ENCODE measurements around the gene IL4. TPM values are rescaled to one million over a fixed set of nuclear protein-coding genes. Genes with fewer than 3 reads are reported as not detected.
"Not testable (repeated sequence)": the region's sequence is repeated elsewhere in the genome, so short reads cannot be mapped to it uniquely, and the experiment has no call there.

The IL4 gene
- total RNA-seq, 4 donors from 2014 or later: not detected

- TF ChIP-seq CTCF (IDR thresholded peaks at IDR 0.05): no peak
- DNase-seq (ENCODE audit: low spot score) (no peak), ATAC-seq (ENCODE audit: low FRiP score) (no peak)
These were observed 14.2 kb downstream of the IL4 start for GRCh38 chr5:132687995-132688394.

GRCh38 chr5:132688536-132689339, 14.9 kb downstream of the IL4 start:
- ATAC-seq (ENCODE audit: low FRiP score) (no peak), DNase-seq (ENCODE audit: low spot score) (no peak)
- no peak for TF ChIP-seq CTCF (IDR thresholded peaks at IDR 0.05)

- DNase-seq (ENCODE audit: low spot score) (no peak), ATAC-seq (ENCODE audit: low FRiP score) (no peak)
- no peak for TF ChIP-seq CTCF (IDR thresholded peaks at IDR 0.05)
These were observed 15.7 kb downstream of the IL4 start for GRCh38 chr5:132689513-132689912.

- DNase-seq (ENCODE audit: low spot score) (no peak), ATAC-seq (ENCODE audit: low FRiP score) (no peak)
- TF ChIP-seq CTCF (IDR thresholded peaks at IDR 0.05): no peak
These were observed 16.4 kb downstream of the IL4 start for GRCh38 chr5:132690156-132690555.

GRCh38 chr5:132691755-132692631, 18.2 kb downstream of the IL4 start:
- DNase-seq (ENCODE audit: low spot score); ATAC-seq (ENCODE audit: low FRiP score): not testable (repeated sequence)

GRCh38 chr5:132692632-132692967, 18.8 kb downstream of the IL4 start:
- TF ChIP-seq CTCF (IDR thresholded peaks at IDR 0.05): no peak
- DNase-seq (ENCODE audit: low spot score) (no peak), ATAC-seq (ENCODE audit: low FRiP score) (no peak)

- ATAC-seq (ENCODE audit: low FRiP score): no peak
- no peak for TF ChIP-seq CTCF (IDR thresholded peaks at IDR 0.05)
These were observed 22.2 kb downstream of the IL4 start for GRCh38 chr5:132695956-132696355.

More at GRCh38 chr5:132695956-132696355, 22.2 kb downstream of the IL4 start:
- DNase-seq (ENCODE audit: low spot score): no peak
